ENCODE results near the gene FAM118A.
A peak's percentile ranks its signal among the peaks of the same experiment; 100 is the strongest.
"Not testable (repeated sequence)": the region's sequence is repeated elsewhere in the genome, so short reads cannot be mapped to it uniquely, and the experiment has no call there.

The FAM118A gene

GRCh38 chr22:45329530-45329936, 19.8 kb downstream of the FAM118A start:
- peak in 43 of 56 donors; percentile 18 to 80 (median 49) for DNase-seq

- DNase-seq: no peak
Observed at GRCh38 chr22:45330548-45330947, 20.8 kb downstream of the FAM118A start.

GRCh38 chr22:45331486-45331885, 21.8 kb downstream of the FAM118A start:
- DNase-seq: no peak

- DNase-seq: no peak
Observed at GRCh38 chr22:45332001-45332400, 22.3 kb downstream of the FAM118A start.

GRCh38 chr22:45334068-45334467, 24.3 kb downstream of the FAM118A start:
- DNase-seq: no peak

- DNase-seq: peak in 2 of 56 donors; percentile 2 to 13
Observed at GRCh38 chr22:45334528-45334927, 24.8 kb downstream of the FAM118A start.

- peak in 1 of 56 donors; percentile 2 for DNase-seq
Observed at GRCh38 chr22:45335021-45335818, 25.5 kb downstream of the FAM118A start.

GRCh38 chr22:45335854-45336522, 26.3 kb downstream of the FAM118A start:
- DNase-seq: no peak

- DNase-seq: peak in 24 of 56 donors; percentile 3 to 60 (median 25)
Observed at GRCh38 chr22:45336971-45337431, 27.3 kb downstream of the FAM118A start.

- DNase-seq: no peak
Observed at GRCh38 chr22:45337536-45337935, 27.8 kb downstream of the FAM118A start.

- DNase-seq: no peak
Observed at GRCh38 chr22:45338795-45339194, 29.1 kb downstream of the FAM118A start.

GRCh38 chr22:45340323-45340722, 30.6 kb downstream of the FAM118A start:
- DNase-seq: no peak

GRCh38 chr22:45341498-45341897, 31.8 kb downstream of the FAM118A start:
- DNase-seq: no peak

- DNase-seq: no peak
Observed at GRCh38 chr22:45343143-45343542, 33.4 kb downstream of the FAM118A start.

- peak in 1 of 56 donors; percentile 3 for DNase-seq
Observed at GRCh38 chr22:45344334-45344733, 34.6 kb downstream of the FAM118A start.

- no peak for DNase-seq
Observed at GRCh38 chr22:45349916-45350315, 40.2 kb downstream of the FAM118A start.

- no peak for DNase-seq
Observed at GRCh38 chr22:45351956-45352355, 42.2 kb downstream of the FAM118A start.

- DNase-seq: not testable (repeated sequence)
Observed at GRCh38 chr22:45352757-45353156, 43.0 kb downstream of the FAM118A start.

GRCh38 chr22:45353786-45354185, 44.1 kb downstream of the FAM118A start:
- no peak for DNase-seq

- no peak for DNase-seq
Observed at GRCh38 chr22:45357490-45357889, 47.8 kb downstream of the FAM118A start.

GRCh38 chr22:45358127-45358526, 48.4 kb downstream of the FAM118A start:
- DNase-seq: no peak

- DNase-seq: no peak
Observed at GRCh38 chr22:45359627-45360026, 49.9 kb downstream of the FAM118A start.

GRCh38 chr22:45366713-45367112, 57.0 kb downstream of the FAM118A start:
- DNase-seq: no peak
